HCT116 (cell line): ENCODE data around the gene MCRIP2. TPM values are rescaled to one million over a fixed set of nuclear protein-coding genes. Genes with fewer than 3 reads are reported as not detected.
A peak's percentile ranks its signal among the peaks of the same experiment; 100 is the strongest.

Experiments used
- ATAC-seq: fragments of 200-7000 bp; cut with Tn5 transposase; 2 replicates; pipeline ENCODE4 v1.9.1; 2020; ENCODE audit warnings: mild to moderate bottlenecking, moderate library complexity
- BruUV-seq: library from RNA; stranded (reverse); fragments of 400-500 nt; replicated peaks from 2 replicates; lab custom pipeline; 2021; lab: Mats Ljungman, UMichigan
- CTCF ChIA-PET: fragments of 300-600 bp; sonication (Branson Sonifier 250); formaldehyde crosslinking; loops from one replicate; lab custom pipeline; 2021; ENCODE audit warnings: antibody characterized with exemption; lab: Charles Lee
- POLR2A ChIA-PET: fragments of 300-600, 350-600 bp; sonication (Branson Sonifier 250); formaldehyde crosslinking; loops from one replicate; lab custom pipeline; 2021; ENCODE audit warnings: antibody characterized with exemption; lab: Charles Lee
- RAD21 ChIA-PET, 2 experiments: fragments of 300-600 bp; sonication (Branson Sonifier 250); formaldehyde crosslinking; loops; one replicate each; lab custom pipeline; 2023; ENCODE audit warnings: low total read pairs in 2 of 2; ENCODE audit not compliant: uncharacterized antibody in 2 of 2, unreplicated experiment in 2 of 2, low non-redundant PET in 1 of 2; lab: Charles Lee
- DNase-seq: peaks from one replicate; pipeline ENCODE4 v3.0.0-alpha.2; 2010; ENCODE audit warnings: low read depth, low spot score
- H2AFZ ChIP-seq: fragments of 200-600 bp; shearing (Covaris generic), sonication (generic); 2 replicates; pipeline ENCODE4 v1.6.1; 2017; ENCODE audit warnings: low read depth, mixed run types, mixed read lengths, antibody characterized with exemption, low read length; ENCODE audit not compliant: poor library complexity, severe bottlenecking
- H3K27ac ChIP-seq: 2 replicates; pipeline ENCODE4 v1.5.1; 2012; ENCODE audit warnings: low read depth, low read length
- H3K27me3 ChIP-seq: fragments of 200-600 bp; sonication (generic); 2 replicates; pipeline ENCODE4 v1.6.1; 2016; ENCODE audit warnings: mixed run types, low read length, mixed read lengths; ENCODE audit not compliant: insufficient read depth
- H3K36me3 ChIP-seq, 2 experiments: fragments of 200-500 bp in 1 of 2; fragments of 200-600 bp in 1 of 2; sonication (Bioruptor generic) in 1 of 2; sonication (generic) in 1 of 2; 2 replicates each; pipeline versions ENCODE4 v1.5.1 to v1.6.1; 2014 to 2016; ENCODE audit warnings: low read length in 2 of 2, inconsistent platforms in 1 of 2, mixed read lengths in 1 of 2, mixed run types in 1 of 2; ENCODE audit not compliant: insufficient read depth in 2 of 2, control insufficient read depth in 1 of 2
- H3K4me1 ChIP-seq, 2 experiments: fragments of 200-600 bp in 1 of 2; sonication (generic) in 1 of 2; 2 replicates each; pipeline versions ENCODE4 v1.5.1 to v1.6.1; 2012 to 2017; ENCODE audit warnings: low read length in 2 of 2, inconsistent platforms in 1 of 2, mild to moderate bottlenecking in 1 of 2, mixed read lengths in 1 of 2, mixed run types in 1 of 2, moderate library complexity in 1 of 2; ENCODE audit not compliant: insufficient read depth in 2 of 2, control insufficient read depth in 1 of 2
- H3K4me2 ChIP-seq: fragments of 200-600 bp; sonication (generic); 2 replicates; pipeline ENCODE4 v1.6.1; 2017; ENCODE audit warnings: mixed run types, low read length, mixed read lengths
- H3K4me3 ChIP-seq, 2 experiments: fragments of 200-600 bp in 1 of 2; sonication (generic) in 1 of 2; replicated peaks in 1 of 2; 2 replicates each; pipeline ENCODE4 v1.5.1; 2011 to 2016; ENCODE audit warnings: low read length in 2 of 2, control low read depth in 1 of 2, low read depth in 1 of 2, mild to moderate bottlenecking in 1 of 2, mixed read lengths in 1 of 2, mixed run types in 1 of 2
- H3K79me2 ChIP-seq: fragments of 200-600 bp; sonication (generic); 2 replicates; pipeline ENCODE4 v1.6.1; 2017; ENCODE audit warnings: mild to moderate bottlenecking, mixed run types, low read length, moderate library complexity, mixed read lengths; ENCODE audit not compliant: insufficient read depth
- H3K9ac ChIP-seq: fragments of 200-600 bp; sonication (generic); 2 replicates; pipeline ENCODE4 v1.6.1; 2016; ENCODE audit warnings: low read length, mixed read lengths
- H3K9me2 ChIP-seq: fragments of 200-600 bp; sonication (generic), shearing (Covaris generic); 2 replicates; pipeline ENCODE4 v1.6.1; 2017; ENCODE audit warnings: mixed run types, mild to moderate bottlenecking, moderate library complexity; ENCODE audit not compliant: insufficient read depth
- H3K9me3 ChIP-seq, 2 experiments: fragments of 200-500 bp in 1 of 2; fragments of 200-600 bp in 1 of 2; sonication (Bioruptor generic) in 1 of 2; sonication (generic) in 1 of 2; 2 replicates each; pipeline ENCODE4 v1.6.1; 2014 to 2017; ENCODE audit warnings: low read length in 2 of 2, mixed read lengths in 2 of 2, inconsistent platforms in 1 of 2, low read depth in 1 of 2, mild to moderate bottlenecking in 1 of 2, mixed run types in 1 of 2, moderate library complexity in 1 of 2; ENCODE audit not compliant: control insufficient read depth in 1 of 2, insufficient read depth in 1 of 2
- H4K20me1 ChIP-seq: fragments of 200-600 bp; sonication (generic), shearing (Covaris generic); 2 replicates; pipeline ENCODE4 v1.6.1; 2017; ENCODE audit warnings: mixed run types, mild to moderate bottlenecking, moderate library complexity; ENCODE audit not compliant: insufficient read depth
- EZH2phosphoT487 ChIP-seq: fragments of 200-600 bp; IDR thresholded peaks from 2 replicates; pipeline ENCODE4 v1.6.1; 2018; ENCODE audit warnings: antibody characterized with exemption, borderline replicate concordance
- REST ChIP-seq: IDR thresholded peaks from 2 replicates; pipeline ENCODE4 v1.6.1; 2012; ENCODE audit warnings: low read depth
- ZFX ChIP-seq: fragments of 450-650 bp; IDR thresholded peaks from 2 replicates; pipeline ENCODE4 v1.6.1; 2017
- intact Hi-C: fragments of 100-400 bp; cut with micrococcal nuclease; formaldehyde crosslinking; loops from 2 replicates; pipeline ENCODE4 v1.10.0; 2022
- total RNA-seq: library from RNA; stranded (reverse); gene quantifications from one replicate; pipeline ENCODE4 v1.2.1, GENCODE V29; 2021; ENCODE audit not compliant: unreplicated experiment
- TF ChIP-seq, protein P1 (sequence below): IDR thresholded peaks from 2 replicates; pipeline ENCODE4 v1.6.1; 2012

Gene MCRIP2
- total RNA-seq, 1 experiment from 2014 or later: 34.9 TPM

DNA sequence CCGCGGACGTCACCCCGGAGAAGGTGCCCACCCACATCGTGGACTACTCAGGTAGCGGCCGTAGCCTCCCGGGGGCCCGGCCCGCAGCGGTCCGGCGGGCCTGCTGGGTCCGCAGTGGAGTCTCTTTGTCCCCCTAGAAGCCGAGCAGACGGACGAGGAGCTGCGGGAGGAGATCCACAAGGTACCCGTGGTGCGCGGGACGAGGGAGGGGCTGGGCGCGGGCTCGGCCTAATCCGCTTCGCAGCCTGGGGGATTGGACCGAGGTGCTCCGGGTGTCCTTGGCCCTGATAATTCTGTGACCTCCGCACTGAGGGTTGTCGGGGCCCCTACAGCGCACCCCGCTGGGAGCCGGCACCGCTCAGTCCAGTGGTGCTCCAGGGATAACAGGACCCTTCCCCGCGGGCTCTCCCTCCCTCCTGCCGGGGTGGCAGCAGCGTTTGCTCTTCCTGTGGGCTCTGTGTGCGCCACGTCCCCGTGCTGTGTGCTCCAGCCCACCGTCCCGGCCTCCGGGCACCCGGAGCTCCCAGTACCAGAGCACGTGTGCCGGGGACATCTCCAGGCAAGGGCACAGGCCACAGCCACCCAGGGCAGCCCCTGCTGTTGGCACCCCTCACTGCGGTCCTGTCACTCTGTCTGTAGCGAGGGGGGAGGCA is 27.0 kb downstream of the MCRIP2 start:
- Histone ChIP-seq H3K9me3 (no peaks in the 10 kb centered on the region), H3K79me2 (peaks cover 26% of the 10 kb centered on the region), H3K36me3 (peaks cover 0 to 4% of the 10 kb centered on the region in 2 experiments; a peak in 1 of 4 replicates), H3K9ac (peak overlapping the region; percentile 80), H3K4me1 (peaks cover 0 to 10% of the 10 kb centered on the region in 2 experiments; a peak in 1 of 4 replicates), H3K27ac (peak overlapping the region; percentile 78), H2AFZ (no peak overlapping the region), H4K20me1 (no peaks in the 10 kb centered on the region), H3K4me2 (peak overlapping the region; percentile 74), H3K9me2 (no peaks in the 10 kb centered on the region), H3K27me3 (no peaks in the 10 kb centered on the region), H3K4me3 (peak overlapping the region; percentile 66 to 72)
- no peak for DNase-seq
- TSS peak; percentile 31 for BruUV-seq
- ATAC-seq: peak; percentile 8; the same call in 1 of the 2 replicates
- RAD21 ChIA-PET: interaction anchor here in 1 of 2 experiments (0.6 kb wide), 1 partner anchor 84 kb away, joined by 5 read pairs; no protein-coding TSS in a partner anchor
- intact Hi-C loops: no loop called here
- POLR2A ChIA-PET: no interaction called here
- TF ChIP-seq REST (no peak), ZFX (peak; percentile 33; the same call in 1 of the 2 replicates)
- CTCF ChIA-PET: no interaction called here

GRCh38 chr16:669666-670065 is 28.0 kb downstream of the MCRIP2 start:
- no peak for ATAC-seq
- TF ChIP-seq, protein P1, sequence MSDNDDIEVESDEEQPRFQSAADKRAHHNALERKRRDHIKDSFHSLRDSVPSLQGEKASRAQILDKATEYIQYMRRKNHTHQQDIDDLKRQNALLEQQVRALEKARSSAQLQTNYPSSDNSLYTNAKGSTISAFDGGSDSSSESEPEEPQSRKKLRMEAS: no peak
- TF ChIP-seq EZH2phosphoT487: no peak
- ChIA-PET CTCF (no interaction called here), POLR2A (no interaction called here), RAD21 (no interaction called here)
- Histone ChIP-seq H4K20me1 (no peaks in the 10 kb centered on the region), H3K4me3 (peak overlapping the region; percentile 66 to 72; a peak in 1 of 4 replicates), H3K9me2 (no peaks in the 10 kb centered on the region), H3K36me3 (peaks cover 0 to 4% of the 10 kb centered on the region in 2 experiments; a peak in 1 of 4 replicates), H3K27me3 (no peaks in the 10 kb centered on the region), H3K79me2 (peaks cover 26% of the 10 kb centered on the region), H3K9ac (no peak overlapping the region), H3K4me1 (peaks cover 0 to 10% of the 10 kb centered on the region in 2 experiments; a peak in 1 of 4 replicates), H3K27ac (no peak overlapping the region; the same call in 1 of the 2 replicates), H2AFZ (no peak overlapping the region), H3K9me3 (no peaks in the 10 kb centered on the region), H3K4me2 (peak overlapping the region; percentile 74)
- intact Hi-C loops: no loop called here
- no TSS peak for BruUV-seq
- no peak for DNase-seq
